Lung (tissue), 12 donors: ENCODE measurements around the gene THOC1. TPM values are rescaled to one million over a fixed set of nuclear protein-coding genes. Genes with fewer than 3 reads are reported as not detected.

Experiments used
- ATAC-seq: fragments of 200-7000 bp; cut with Tn5 transposase; one replicate; pipeline ENCODE4 v1.9.1; 2020; ENCODE audit warnings: moderate number of reproducible peaks; ENCODE audit not compliant: insufficient read depth, low FRiP score
- DNase-seq, 3 donors: peaks; one replicate each; pipeline ENCODE4 v3.0.0-alpha.2; 2013 to 2017
- H3K27ac ChIP-seq, 2 donors: one replicate each; pipeline ENCODE4 v1.5.1; 2013; ENCODE audit warnings: mild to moderate bottlenecking in 2 of 2, moderate library complexity in 2 of 2, control low read depth in 1 of 2, inconsistent platforms in 1 of 2, low read depth in 1 of 2, low read length in 1 of 2
- H3K27me3 ChIP-seq, 3 donors: one replicate each; pipeline ENCODE4 v1.5.1; 2013; ENCODE audit warnings: low read length in 2 of 3; ENCODE audit not compliant: control insufficient read depth in 3 of 3, insufficient read depth in 3 of 3
- H3K36me3 ChIP-seq, 4 donors: one replicate each; pipeline ENCODE4 v1.5.1; 2013; ENCODE audit warnings: low read length in 4 of 4, mild to moderate bottlenecking in 1 of 4, moderate library complexity in 1 of 4; ENCODE audit not compliant: control insufficient read depth in 4 of 4, insufficient read depth in 4 of 4
- H3K4me1 ChIP-seq, 5 donors: one replicate each; pipeline ENCODE4 v1.5.1; 2013; ENCODE audit warnings: low read length in 5 of 5, mild to moderate bottlenecking in 2 of 5, moderate library complexity in 1 of 5; ENCODE audit not compliant: control insufficient read depth in 5 of 5, insufficient read depth in 5 of 5
- H3K4me3 ChIP-seq: one replicate; pipeline ENCODE4 v1.5.1; 2013; ENCODE audit warnings: mild to moderate bottlenecking, control low read depth, moderate library complexity
- H3K9ac ChIP-seq, 2 donors: one replicate each; pipeline ENCODE4 v1.5.1; 2013; ENCODE audit warnings: low read length in 2 of 2, control low read depth in 1 of 2; ENCODE audit not compliant: insufficient read depth in 1 of 2
- H3K9me3 ChIP-seq, 4 donors: one replicate each; pipeline ENCODE4 v1.5.1; 2013; ENCODE audit warnings: low read length in 3 of 4, mild to moderate bottlenecking in 1 of 4, moderate library complexity in 1 of 4; ENCODE audit not compliant: control insufficient read depth in 4 of 4, insufficient read depth in 3 of 4
- WGBS, 2 donors: extraction: QIAGEN DNeasy Blood & Tissue Kit; methylation state at CpG; one replicate each; pipeline ENCODE4 v1.1.7; 2013; 5-methylcytosine and 5-hydroxymethylcytosine counted together
- polyA plus RNA-seq, 2 donors: library from polyadenylated mRNA; stranded (reverse); fragments of 200-250 nt; gene quantifications; one replicate each; pipeline ENCODE4 v1.2.1, GENCODE V29; 2013
- total RNA-seq, 2 donors: library from RNA; depleted of rRNA in 1 of 2; stranded (reverse); fragments of >200 nt in 1 of 2; gene quantifications; one replicate each; pipeline ENCODE4 v1.2.1, GENCODE V29; 2014 to 2021
- TF ChIP-seq, protein P1 (sequence below): IDR thresholded peaks from 2 replicates; pipeline ENCODE4 v1.5.1; 2012; ENCODE audit warnings: mild to moderate bottlenecking; ENCODE audit errors: control extremely low read depth, extremely low read depth
- donor health status: control.
- donor health status: control.
- donor health status: Bipolar disorder and iron deficiency.
- donor health status: healthy.
- donor health status: DM: yes; HTN: yes; CAD: no.

The THOC1 gene
- total and polyA plus RNA-seq, 4 donors, result 12.1 to 109 (median 31.6) TPM

DNA sequence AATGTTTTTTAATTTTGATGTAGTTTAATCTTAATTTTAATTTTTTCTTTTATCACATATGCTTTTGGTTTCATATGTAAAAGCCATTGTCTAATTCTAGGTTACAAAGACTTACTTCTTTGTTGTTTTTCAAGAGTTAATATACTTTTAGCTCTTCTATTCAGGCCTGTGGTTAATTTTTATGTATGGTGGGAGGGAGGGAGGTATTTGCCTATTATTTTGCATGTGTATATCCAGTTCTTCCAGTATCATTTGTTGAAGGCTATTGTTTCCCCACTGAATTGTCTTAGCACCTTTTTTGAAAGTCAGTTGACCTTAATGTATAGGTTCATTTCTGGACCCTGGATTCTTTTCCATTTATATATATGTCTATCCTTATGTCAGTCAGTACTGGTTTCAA lies 86.1 kb downstream of the THOC1 start:
- TF ChIP-seq, protein P1, sequence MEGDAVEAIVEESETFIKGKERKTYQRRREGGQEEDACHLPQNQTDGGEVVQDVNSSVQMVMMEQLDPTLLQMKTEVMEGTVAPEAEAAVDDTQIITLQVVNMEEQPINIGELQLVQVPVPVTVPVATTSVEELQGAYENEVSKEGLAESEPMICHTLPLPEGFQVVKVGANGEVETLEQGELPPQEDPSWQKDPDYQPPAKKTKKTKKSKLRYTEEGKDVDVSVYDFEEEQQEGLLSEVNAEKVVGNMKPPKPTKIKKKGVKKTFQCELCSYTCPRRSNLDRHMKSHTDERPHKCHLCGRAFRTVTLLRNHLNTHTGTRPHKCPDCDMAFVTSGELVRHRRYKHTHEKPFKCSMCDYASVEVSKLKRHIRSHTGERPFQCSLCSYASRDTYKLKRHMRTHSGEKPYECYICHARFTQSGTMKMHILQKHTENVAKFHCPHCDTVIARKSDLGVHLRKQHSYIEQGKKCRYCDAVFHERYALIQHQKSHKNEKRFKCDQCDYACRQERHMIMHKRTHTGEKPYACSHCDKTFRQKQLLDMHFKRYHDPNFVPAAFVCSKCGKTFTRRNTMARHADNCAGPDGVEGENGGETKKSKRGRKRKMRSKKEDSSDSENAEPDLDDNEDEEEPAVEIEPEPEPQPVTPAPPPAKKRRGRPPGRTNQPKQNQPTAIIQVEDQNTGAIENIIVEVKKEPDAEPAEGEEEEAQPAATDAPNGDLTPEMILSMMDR, result no peak
- no peak overlapping the region for H3K4me3 ChIP-seq
- peaks cover 0 to 3% (median 0%) of the 10 kb centered on the region in 5 donors for H3K4me1 ChIP-seq
- no peak for DNase-seq
- no peaks in the 10 kb centered on the region for H3K9me3 ChIP-seq
- no peak overlapping the region for H3K27ac ChIP-seq
- no peaks in the 10 kb centered on the region for H3K27me3 ChIP-seq
- no peak overlapping the region for H3K9ac ChIP-seq
- ATAC-seq, result no peak
- peaks cover 0 to 14% (median 9%) of the 10 kb centered on the region in 4 donors for H3K36me3 ChIP-seq

DNA sequence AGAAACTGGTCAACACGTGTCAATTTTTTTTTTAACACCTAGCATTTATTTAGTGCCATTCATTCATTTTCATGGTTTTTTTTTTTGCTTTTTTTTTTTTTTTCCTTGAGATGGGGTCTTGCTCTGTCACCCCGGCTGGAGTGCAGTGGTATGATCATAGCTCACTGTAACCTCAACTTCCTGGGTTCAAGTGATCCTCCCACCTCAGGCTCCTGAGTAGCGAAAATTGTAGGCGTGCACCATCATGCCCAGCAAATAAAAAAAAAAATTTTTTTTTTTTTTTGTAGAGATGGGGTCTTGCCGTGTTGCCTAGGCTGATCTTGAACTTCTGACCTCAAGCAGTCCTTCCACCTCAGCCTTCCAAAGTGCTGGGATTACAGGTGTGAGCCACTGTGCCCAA lies 88.3 kb downstream of the THOC1 start:
- 90 to 91% methylated on average over 5 of the region's 5 CpGs for WGBS, 2 donors
- no peak overlapping the region for H3K9ac ChIP-seq
- H3K4me3 ChIP-seq, result no peak overlapping the region
- no peak for ATAC-seq
- DNase-seq, result no peak
- no peaks in the 10 kb centered on the region for H3K9me3 ChIP-seq
- no peaks in the 10 kb centered on the region for H3K27me3 ChIP-seq
- H3K27ac ChIP-seq, result no peak overlapping the region
- TF ChIP-seq, protein P1, result no peak
- peaks cover 0 to 3% (median 0%) of the 10 kb centered on the region in 5 donors for H3K4me1 ChIP-seq
- peaks cover 0 to 9% (median 8%) of the 10 kb centered on the region in 4 donors for H3K36me3 ChIP-seq

DNA sequence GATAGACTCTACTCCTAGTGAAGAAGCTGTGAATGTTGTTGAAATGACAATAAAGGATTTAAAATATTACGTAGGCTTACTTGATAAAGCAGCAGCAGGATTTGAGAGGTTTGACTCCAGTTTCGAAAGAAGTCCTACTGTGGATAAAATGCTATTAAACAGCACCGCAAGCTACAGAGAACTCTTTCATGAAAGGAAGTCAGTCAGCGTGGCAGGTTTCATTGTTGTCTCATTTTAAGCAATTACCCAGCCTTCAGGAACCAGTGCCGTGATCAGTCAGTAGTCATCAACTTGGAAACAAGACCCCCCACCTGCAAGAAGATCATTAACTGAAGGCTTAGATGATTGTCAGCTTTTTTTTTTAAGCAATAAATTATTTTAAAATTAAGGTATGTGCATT lies 95.5 kb downstream of the THOC1 start:
- no peaks in the 10 kb centered on the region for H3K4me1 ChIP-seq
- no peak for DNase-seq
- WGBS, 2 donors, result 93 to 96% methylated on average over 5 of the region's 5 CpGs
- no peaks in the 10 kb centered on the region for H3K9me3 ChIP-seq
- H3K9ac ChIP-seq, result no peak overlapping the region
- no peak overlapping the region for H3K27ac ChIP-seq
- H3K4me3 ChIP-seq, result no peak overlapping the region
- no peaks in the 10 kb centered on the region for H3K27me3 ChIP-seq
- TF ChIP-seq, protein P1, result no peak
- ATAC-seq, result no peak
- H3K36me3 ChIP-seq, result peaks cover 5 to 16% (median 11%) of the 10 kb centered on the region in 4 donors

Other genes with a start within 250 kb of the THOC1 start
- not detected for gene TUBB8B, start 218.4 kb downstream of the THOC1 start, total RNA-seq
- gene TUBB8B, start 218.4 kb downstream of the THOC1 start, polyA plus RNA-seq, result under 1 TPM; 0.38 to 0.47 TPM
- 10 to 100 TPM; 39.8 to 41.2 TPM for gene USP14, start 109.5 kb downstream of the THOC1 start, total RNA-seq
- gene USP14, start 109.5 kb downstream of the THOC1 start, polyA plus RNA-seq, result 10 to 100 TPM; 22.8 to 23.5 TPM
- gene COLEC12, start 232.7 kb upstream of the THOC1 start, total RNA-seq, result 100 to 1,000 TPM in 1 of 2 donors, 10 to 100 TPM in 1; 40.2 to 108 TPM
- gene COLEC12, start 232.7 kb upstream of the THOC1 start, polyA plus RNA-seq, result 10 to 100 TPM; 10.3 to 16.0 TPM